Gastrocnemius medialis (tissue), 4 donors: ENCODE data around the gene UCK1.

Experiments used
- CTCF ChIP-seq, 5 experiments: fragments of 450-650 bp in 3 of 5; fragments of 200-600 bp in 2 of 5; sonication (generic) in 2 of 5; IDR thresholded peaks in 4 of 5; conservative IDR thresholded peaks in 1 of 5; 1 replicate in 4 of 5; 2 replicates in 1 of 5; pipeline ENCODE4 v1.5.1; 2016 to 2019; ENCODE audit warnings: antibody characterized with exemption in 5 of 5, mild to moderate bottlenecking in 3 of 5, moderate library complexity in 3 of 5
- POLR2A ChIP-seq, 2 donors: fragments of 450-650 bp; IDR thresholded peaks; one replicate each; pipeline ENCODE4 v1.6.1; 2017; ENCODE audit warnings: antibody characterized with exemption in 2 of 2, mild to moderate bottlenecking in 2 of 2, moderate library complexity in 2 of 2

GRCh38 chr9:131578021-131578420 is 47.0 kb upstream of the UCK1 start:
- TF ChIP-seq CTCF (IDR thresholded peaks at IDR 0.05 in 4 of 5, conservative IDR thresholded peaks at IDR 0.05 in 1 of 5) (no peak), POLR2A (IDR thresholded peaks at IDR 0.05) (no peak)
